HepG2 (cell line): ENCODE measurements around the gene CCDC57. TPM values are rescaled to one million over a fixed set of nuclear protein-coding genes. Genes with fewer than 3 reads are reported as not detected.

ENCODE experiments used
- IKZF1 ChIP-seq: fragments of 450-650 bp; IDR thresholded peaks from 2 replicates; pipeline ENCODE4 v1.7.1; 2016
- JUN ChIP-seq: sonication (generic); formaldehyde crosslinking; IDR thresholded peaks from 2 replicates; pipeline ENCODE4 v1.4.0; 2020; ENCODE audit warnings: mild to moderate bottlenecking, missing genetic modification reagents
- KIAA2018 ChIP-seq: sonication (generic); formaldehyde crosslinking; IDR thresholded peaks from 2 replicates; pipeline ENCODE4 v1.5.0; 2020; ENCODE audit warnings: mild to moderate bottlenecking, missing genetic modification reagents, borderline replicate concordance
- REPIN1 ChIP-seq: sonication (generic); formaldehyde crosslinking; IDR thresholded peaks from 2 replicates; pipeline ENCODE4 v1.8.0; 2022; ENCODE audit warnings: missing genetic modification reagents, low read depth, mild to moderate bottlenecking, borderline replicate concordance
- SMAD3 ChIP-seq: sonication (generic); formaldehyde crosslinking; IDR thresholded peaks from 2 replicates; pipeline ENCODE4 v1.4.0; 2020; ENCODE audit warnings: missing genetic modification reagents
- ZBTB7B ChIP-seq: sonication (generic); formaldehyde crosslinking; IDR thresholded peaks from 2 replicates; pipeline ENCODE4 v1.4.0; 2020; ENCODE audit warnings: missing genetic modification reagents
- polyA plus RNA-seq, 8 experiments: library from polyadenylated mRNA; depleted of rRNA in 3 of 8; stranded (reverse) in 7 of 8; unstranded in 1 of 8; fragments of >200 nt; fragmentation: Illumina TruSeq in 4 of 8; extraction: Trizol in 4 of 8; gene quantifications; 2 replicates each; pipeline versions ENCODE4 v1.2.1 to v1.2.3, GENCODE V29; 2011 to 2016; ENCODE audit warnings: low read depth in 4 of 8, missing spikeins in 1 of 8, mixed read lengths in 1 of 8; ENCODE audit not compliant: insufficient read depth in 1 of 8
- total RNA-seq, 5 experiments: library from RNA; depleted of rRNA; stranded (reverse); fragments of >200 nt; fragmentation: Illumina TruSeq; extraction: Trizol; gene quantifications; 2 replicates each; pipeline ENCODE4 v1.2.3, GENCODE V29; 2016; ENCODE audit warnings: low read depth in 1 of 5
- TF ChIP-seq, protein P1 (sequence below): sonication (generic); formaldehyde crosslinking; IDR thresholded peaks from 2 replicates; pipeline ENCODE4 v1.4.0; 2020; ENCODE audit warnings: missing genetic modification reagents, borderline replicate concordance

The CCDC57 gene
- total and polyA plus RNA-seq, 2 of the 13 experiments (the other 11 are each of a cell fraction or from before 2014, with no cell fraction given): 59.3 to 59.9 TPM

DNA sequence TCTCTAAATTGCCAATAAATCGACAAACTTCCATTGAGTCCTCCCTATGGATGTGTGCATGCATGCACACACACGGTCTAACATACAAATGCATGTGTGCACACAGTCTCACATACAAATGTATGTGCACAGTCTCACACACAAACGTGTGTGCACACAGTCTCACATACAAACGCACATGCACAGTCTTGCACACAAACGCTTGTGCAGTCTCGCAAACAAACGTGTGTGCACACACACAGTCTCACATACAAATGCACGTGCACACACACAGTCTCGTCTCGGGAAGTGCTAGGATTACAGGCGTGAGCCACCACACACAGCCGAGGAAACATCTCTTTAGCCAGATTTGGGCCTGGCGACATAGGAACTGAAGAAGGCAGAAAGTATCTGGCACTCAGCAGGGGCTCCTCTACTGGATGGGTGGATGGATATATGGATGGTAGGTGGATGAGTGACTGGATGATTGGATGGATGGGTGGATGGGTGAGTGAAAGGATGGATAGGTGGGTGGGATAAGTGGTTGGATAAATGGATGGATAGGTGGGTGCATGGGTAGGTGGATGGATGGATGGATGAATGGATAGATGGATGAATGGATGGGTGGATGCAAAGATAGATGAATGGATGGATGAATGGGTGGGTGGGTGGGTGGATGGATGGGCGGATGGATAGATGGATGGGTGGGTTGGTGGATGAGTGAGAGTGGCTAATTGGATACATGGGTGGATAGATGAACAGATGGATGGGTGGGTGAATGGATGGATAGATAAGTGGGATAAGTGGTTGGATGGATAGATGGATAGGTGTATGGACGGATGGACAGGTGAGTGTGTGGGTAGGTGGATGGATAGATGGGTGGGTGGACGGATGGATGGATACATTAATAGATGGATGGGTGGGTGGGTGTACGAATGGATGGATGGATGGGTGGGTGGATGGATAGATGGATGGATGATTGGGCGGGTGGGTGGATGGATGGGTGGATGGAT lies 65.7 kb downstream of the CCDC57 start (continued):
- no peak for TF ChIP-seq KIAA2018 (CRISPR knock-in tag)
- TF ChIP-seq IKZF1: no peak
- no peak for TF ChIP-seq REPIN1 (CRISPR knock-in tag)
- TF ChIP-seq SMAD3 (CRISPR knock-in tag): no peak
- TF ChIP-seq, protein P1, sequence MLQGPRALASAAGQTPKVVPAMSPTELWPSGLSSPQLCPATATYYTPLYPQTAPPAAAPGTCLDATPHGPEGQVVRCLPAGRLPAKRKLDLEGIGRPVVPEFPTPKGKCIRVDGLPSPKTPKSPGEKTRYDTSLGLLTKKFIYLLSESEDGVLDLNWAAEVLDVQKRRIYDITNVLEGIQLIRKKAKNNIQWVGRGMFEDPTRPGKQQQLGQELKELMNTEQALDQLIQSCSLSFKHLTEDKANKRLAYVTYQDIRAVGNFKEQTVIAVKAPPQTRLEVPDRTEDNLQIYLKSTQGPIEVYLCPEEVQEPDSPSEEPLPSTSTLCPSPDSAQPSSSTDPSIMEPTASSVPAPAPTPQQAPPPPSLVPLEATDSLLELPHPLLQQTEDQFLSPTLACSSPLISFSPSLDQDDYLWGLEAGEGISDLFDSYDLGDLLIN (CRISPR knock-in tag): no peak
- no peak for TF ChIP-seq ZBTB7B (CRISPR knock-in tag)
- TF ChIP-seq JUN: no peak
